H9 (cell line): ENCODE measurements around the gene SEZ6. TPM values are rescaled to one million over a fixed set of nuclear protein-coding genes. Genes with fewer than 3 reads are reported as not detected.
A peak's percentile ranks its signal among the peaks of the same experiment; 100 is the strongest.

ENCODE experiments used
- DNase-seq: peaks from one replicate; pipeline ENCODE4 v3.0.0-alpha.2; 2017
- H2AFZ ChIP-seq: one replicate; pipeline ENCODE4 v1.6.1; 2013; ENCODE audit warnings: mild to moderate bottlenecking, low read length, control low read depth, moderate library complexity
- H2AK5ac ChIP-seq: 2 replicates; pipeline ENCODE4 v1.6.1; 2013; ENCODE audit warnings: low read length, control low read depth, mixed read lengths; ENCODE audit not compliant: insufficient read length
- H2BK120ac ChIP-seq: one replicate; pipeline ENCODE4 v1.6.1; 2013; ENCODE audit warnings: low read depth, mild to moderate bottlenecking, low read length, control low read depth, inconsistent platforms; ENCODE audit not compliant: poor library complexity, severe bottlenecking
- H2BK12ac ChIP-seq: 2 replicates; pipeline ENCODE4 v1.6.1; 2013; ENCODE audit warnings: low read length, control low read depth, mixed read lengths, low read depth; ENCODE audit not compliant: insufficient read length
- H2BK15ac ChIP-seq: 2 replicates; pipeline ENCODE4 v1.6.1; 2013; ENCODE audit warnings: low read depth, low read length, control low read depth
- H2BK20ac ChIP-seq: one replicate; pipeline ENCODE4 v1.6.1; 2013; ENCODE audit warnings: low read depth, mild to moderate bottlenecking, low read length, control low read depth, inconsistent platforms; ENCODE audit not compliant: poor library complexity, severe bottlenecking
- H2BK5ac ChIP-seq: 2 replicates; pipeline ENCODE4 v1.6.1; 2013; ENCODE audit warnings: low read length, control low read depth, mixed read lengths; ENCODE audit not compliant: insufficient read length
- H3K14ac ChIP-seq: 2 replicates; pipeline ENCODE4 v1.6.1; 2013; ENCODE audit warnings: low read length, control low read depth; ENCODE audit not compliant: insufficient read depth
- H3K18ac ChIP-seq: 2 replicates; pipeline ENCODE4 v1.6.1; 2013; ENCODE audit warnings: low read depth, mild to moderate bottlenecking, mixed read lengths, low read length, control low read depth; ENCODE audit not compliant: insufficient read length
- H3K23ac ChIP-seq: 2 replicates; pipeline ENCODE4 v1.6.1; 2013; ENCODE audit warnings: low read length, control low read depth, mixed read lengths, low read depth; ENCODE audit not compliant: insufficient read length
- H3K23me2 ChIP-seq: 2 replicates; pipeline ENCODE4 v1.6.1; 2013; ENCODE audit warnings: low read depth, mild to moderate bottlenecking, mixed read lengths, low read length, control low read depth; ENCODE audit not compliant: insufficient read length, poor library complexity, severe bottlenecking
- H3K27ac ChIP-seq: 2 replicates; pipeline ENCODE4 v1.5.1; 2013; ENCODE audit warnings: low read length, control low read depth, mixed read lengths, low read depth; ENCODE audit not compliant: insufficient read length
- H3K27me3 ChIP-seq: 2 replicates; pipeline ENCODE4 v1.6.1; 2013; ENCODE audit warnings: low read length, control low read depth, inconsistent platforms; ENCODE audit not compliant: insufficient read depth
- H3K4ac ChIP-seq: 2 replicates; pipeline ENCODE4 v1.6.1; 2013; ENCODE audit warnings: low read depth, mild to moderate bottlenecking, control low read depth, inconsistent platforms, low read length, moderate library complexity
- H3K4me1 ChIP-seq: 2 replicates; pipeline ENCODE4 v1.6.1; 2013; ENCODE audit warnings: low read length, control low read depth, inconsistent platforms; ENCODE audit not compliant: insufficient read depth
- H3K4me2 ChIP-seq: 2 replicates; pipeline ENCODE4 v1.6.1; 2013; ENCODE audit warnings: low read length, control low read depth, mixed read lengths; ENCODE audit not compliant: insufficient read length, insufficient read depth
- H3K56ac ChIP-seq: 2 replicates; pipeline ENCODE4 v1.6.1; 2013; ENCODE audit warnings: low read depth, mild to moderate bottlenecking, mixed read lengths, low read length, control low read depth; ENCODE audit not compliant: insufficient read length
- H3K79me1 ChIP-seq: 2 replicates; pipeline ENCODE4 v1.6.1; 2013; ENCODE audit warnings: low read depth, mild to moderate bottlenecking, moderate library complexity, low read length, control low read depth, inconsistent platforms; ENCODE audit not compliant: insufficient read depth, poor library complexity, severe bottlenecking
- H3K79me2 ChIP-seq: 2 replicates; pipeline ENCODE4 v1.6.1; 2013; ENCODE audit warnings: low read length, control low read depth, inconsistent platforms; ENCODE audit not compliant: insufficient read depth
- H3K9ac ChIP-seq: 2 replicates; pipeline ENCODE4 v1.6.1; 2013; ENCODE audit warnings: low read length, control low read depth, mixed read lengths; ENCODE audit not compliant: insufficient read length; ENCODE audit errors: extremely low read depth
- H3K9me3 ChIP-seq: one replicate; pipeline ENCODE4 v1.6.1; 2013; ENCODE audit warnings: low read depth, low read length, inconsistent platforms; ENCODE audit not compliant: control insufficient read depth
- H3T11ph ChIP-seq: one replicate; pipeline ENCODE4 v1.6.1; 2013; ENCODE audit warnings: mild to moderate bottlenecking, low read length, control low read depth, inconsistent platforms
- H4K20me1 ChIP-seq: one replicate; pipeline ENCODE4 v1.6.1; 2013; ENCODE audit not compliant: control insufficient read depth, insufficient read length, insufficient read depth
- H4K5ac ChIP-seq: 2 replicates; pipeline ENCODE4 v1.6.1; 2013; ENCODE audit warnings: low read depth, mild to moderate bottlenecking, mixed read lengths, low read length, control low read depth; ENCODE audit not compliant: insufficient read length
- H4K8ac ChIP-seq: replicated peaks from 2 replicates; pipeline ENCODE4 v1.6.1; 2013; ENCODE audit warnings: low read length, control low read depth, mixed read lengths, low read depth; ENCODE audit not compliant: insufficient read length
- H4K91ac ChIP-seq: 2 replicates; pipeline ENCODE4 v1.6.1; 2013; ENCODE audit warnings: low read depth, mild to moderate bottlenecking, moderate library complexity, mixed read lengths, low read length, control low read depth; ENCODE audit not compliant: insufficient read length
- H3K27ac Mint-ChIP-seq, 3 experiments: 2 replicates in 2 of 3; 3 replicates in 1 of 3; pipeline ENCODE4 v1.8.0; 2020 to 2021; ENCODE audit warnings: mixed read lengths in 3 of 3, mild to moderate bottlenecking in 1 of 3, moderate library complexity in 1 of 3
- H3K27me3 Mint-ChIP-seq: 2 replicates; pipeline ENCODE4 v1.8.0; 2021; ENCODE audit warnings: low read depth, mild to moderate bottlenecking, moderate library complexity, mixed read lengths
- H3K36me3 Mint-ChIP-seq, 3 experiments: 2 replicates in 2 of 3; 3 replicates in 1 of 3; pipeline ENCODE4 v1.8.0; 2020 to 2021; ENCODE audit warnings: low read depth in 3 of 3, mixed read lengths in 3 of 3; ENCODE audit not compliant: insufficient read depth in 1 of 3
- H3K4me1 Mint-ChIP-seq, 2 experiments: 2 replicates each; pipeline ENCODE4 v1.8.0; 2020; ENCODE audit warnings: mixed read lengths in 2 of 2
- H3K4me3 Mint-ChIP-seq, 2 experiments: 2 replicates in 1 of 2; 3 replicates in 1 of 2; pipeline ENCODE4 v1.8.0; 2020 to 2021; ENCODE audit warnings: mild to moderate bottlenecking in 2 of 2, mixed read lengths in 2 of 2, moderate library complexity in 1 of 2
- H3K9me3 Mint-ChIP-seq, 2 experiments: 2 replicates in 1 of 2; 3 replicates in 1 of 2; pipeline ENCODE4 v1.8.0; 2020; ENCODE audit warnings: mild to moderate bottlenecking in 2 of 2, mixed read lengths in 2 of 2, moderate library complexity in 1 of 2
- WGBS: extraction: QIAGEN DNeasy Blood & Tissue Kit; methylation state at CpG from one replicate; pipeline ENCODE4 v1.1.7; 2013; ENCODE audit warnings: missing lambda C conversion rate, low lambda C conversion rate, mixed read lengths; ENCODE audit not compliant: insufficient read length; ENCODE audit errors: extremely low coverage; 5-methylcytosine and 5-hydroxymethylcytosine counted together
- total RNA-seq: library from RNA; stranded (reverse); gene quantifications from 2 replicates; pipeline ENCODE4 v1.2.1, GENCODE V29; 2021
- TF ChIP-seq, protein P1 (sequence below): fragments of 200-600 bp; sonication (generic); conservative IDR thresholded peaks from 3 replicates; pipeline ENCODE4 v1.8.0; 2021; ENCODE audit warnings: antibody characterized with exemption, mild to moderate bottlenecking

Gene SEZ6
- total RNA-seq, 1 experiment from 2014 or later: 1.8 TPM

DNA sequence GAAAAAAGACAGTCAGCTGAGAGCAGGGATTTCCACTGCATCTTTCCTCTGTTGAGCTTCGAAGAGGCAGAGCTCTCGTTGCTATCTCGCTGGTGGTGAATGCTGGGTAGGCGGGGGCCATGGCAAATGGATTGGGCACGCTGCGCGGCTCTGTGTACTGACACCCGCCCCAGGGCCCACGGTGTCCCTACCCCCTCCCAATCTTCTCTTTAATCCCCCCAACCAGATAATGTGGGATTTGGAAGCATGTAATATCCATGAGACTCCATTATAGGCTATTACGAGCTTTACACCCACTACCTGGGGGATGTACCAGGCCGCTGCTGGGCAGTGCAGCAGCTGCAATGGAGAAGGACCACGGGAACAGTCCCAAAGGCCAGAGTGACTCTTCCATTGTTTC, 45.4 kb upstream of the SEZ6 start:
- no peak overlapping the region for H4K91ac ChIP-seq
- H3K9me3 ChIP-seq: no peaks in the 10 kb centered on the region
- no peak overlapping the region for H4K8ac ChIP-seq
- H2AFZ ChIP-seq: no peak overlapping the region
- peaks cover 24 to 32% of the 10 kb centered on the region in 2 experiments for H3K4me1 Mint-ChIP-seq
- no peak overlapping the region for H3K56ac ChIP-seq
- H3K27ac ChIP-seq: no peak overlapping the region
- H3T11ph ChIP-seq: no peak overlapping the region
- no peak overlapping the region for H2BK15ac ChIP-seq
- peaks cover 5 to 23% (median 8%) of the 10 kb centered on the region in 3 experiments; a peak in 5 of 7 replicates for H3K36me3 Mint-ChIP-seq
- no peak overlapping the region for H2BK5ac ChIP-seq
- no CpG with 5 or more reads among the region's 12 CpGs for WGBS
- no peak overlapping the region for H3K4ac ChIP-seq
- H2BK20ac ChIP-seq: no peak overlapping the region
- no peak overlapping the region for H2BK12ac ChIP-seq
- H3K14ac ChIP-seq: no peak overlapping the region
- H3K79me2 ChIP-seq: no peaks in the 10 kb centered on the region
- H3K9me3 Mint-ChIP-seq: no peaks in the 10 kb centered on the region
- no peak for DNase-seq
- H3K23me2 ChIP-seq: no peaks in the 10 kb centered on the region
- H2AK5ac ChIP-seq: no peak overlapping the region
- H3K4me3 Mint-ChIP-seq: no peak overlapping the region
- no peak overlapping the region for H3K9ac ChIP-seq
- TF ChIP-seq, protein P1, sequence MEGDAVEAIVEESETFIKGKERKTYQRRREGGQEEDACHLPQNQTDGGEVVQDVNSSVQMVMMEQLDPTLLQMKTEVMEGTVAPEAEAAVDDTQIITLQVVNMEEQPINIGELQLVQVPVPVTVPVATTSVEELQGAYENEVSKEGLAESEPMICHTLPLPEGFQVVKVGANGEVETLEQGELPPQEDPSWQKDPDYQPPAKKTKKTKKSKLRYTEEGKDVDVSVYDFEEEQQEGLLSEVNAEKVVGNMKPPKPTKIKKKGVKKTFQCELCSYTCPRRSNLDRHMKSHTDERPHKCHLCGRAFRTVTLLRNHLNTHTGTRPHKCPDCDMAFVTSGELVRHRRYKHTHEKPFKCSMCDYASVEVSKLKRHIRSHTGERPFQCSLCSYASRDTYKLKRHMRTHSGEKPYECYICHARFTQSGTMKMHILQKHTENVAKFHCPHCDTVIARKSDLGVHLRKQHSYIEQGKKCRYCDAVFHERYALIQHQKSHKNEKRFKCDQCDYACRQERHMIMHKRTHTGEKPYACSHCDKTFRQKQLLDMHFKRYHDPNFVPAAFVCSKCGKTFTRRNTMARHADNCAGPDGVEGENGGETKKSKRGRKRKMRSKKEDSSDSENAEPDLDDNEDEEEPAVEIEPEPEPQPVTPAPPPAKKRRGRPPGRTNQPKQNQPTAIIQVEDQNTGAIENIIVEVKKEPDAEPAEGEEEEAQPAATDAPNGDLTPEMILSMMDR: no peak
- peaks cover 11% of the 10 kb centered on the region; the same call in 1 of the 2 replicates for H3K4me1 ChIP-seq
- H3K79me1 ChIP-seq: no peaks in the 10 kb centered on the region
- no peak overlapping the region for H4K5ac ChIP-seq
- H3K27me3 ChIP-seq: no peaks in the 10 kb centered on the region
- H3K23ac ChIP-seq: no peak overlapping the region
- peak overlapping the region; percentile 25 to 66 (median 44); a peak in 2 of 7 replicates for H3K27ac Mint-ChIP-seq
- no peaks in the 10 kb centered on the region for H3K27me3 Mint-ChIP-seq
- H2BK120ac ChIP-seq: no peak overlapping the region
- no peak overlapping the region for H3K4me2 ChIP-seq
- no peak overlapping the region for H3K18ac ChIP-seq
- H4K20me1 ChIP-seq: no peaks in the 10 kb centered on the region
